CD14-positive monocyte (primary cell): ENCODE results near the gene STXBP4. TPM values are rescaled to one million over a fixed set of nuclear protein-coding genes. Genes with fewer than 3 reads are reported as not detected.

Source experiments
- DNase-seq, 3 donors: peaks; one replicate each; pipeline ENCODE4 v3.0.0-alpha.2; 2011 to 2022
- H2AFZ ChIP-seq: 2 replicates; pipeline ENCODE4 v1.6.0; 2012; ENCODE audit warnings: mild to moderate bottlenecking, low read depth, low read length, inconsistent platforms; ENCODE audit not compliant: insufficient read depth, poor library complexity, severe bottlenecking
- H3K27ac ChIP-seq, 2 donors: 1 replicate in 1 of 2; 2 replicates in 1 of 2; pipeline ENCODE4 v1.5.1; 2012 to 2013; ENCODE audit warnings: low read length in 2 of 2, control low read depth in 1 of 2, inconsistent platforms in 1 of 2, low read depth in 1 of 2, mild to moderate bottlenecking in 1 of 2
- H3K27me3 ChIP-seq, 2 donors: one replicate each; pipeline versions ENCODE4 v1.6.0 to v1.6.1; 2011 to 2013; ENCODE audit warnings: low read length in 2 of 2; ENCODE audit not compliant: control insufficient read depth in 2 of 2, insufficient read depth in 2 of 2
- H3K36me3 ChIP-seq, 2 donors: replicated peaks in 1 of 2; 1 replicate in 1 of 2; 2 replicates in 1 of 2; pipeline versions ENCODE4 v1.5.1 to v1.6.1; 2012 to 2013; ENCODE audit warnings: low read length in 2 of 2, control low read depth in 1 of 2, inconsistent platforms in 1 of 2, mild to moderate bottlenecking in 1 of 2; ENCODE audit not compliant: insufficient read depth in 2 of 2, control insufficient read depth in 1 of 2
- H3K4me1 ChIP-seq, 2 donors: 1 replicate in 1 of 2; 2 replicates in 1 of 2; pipeline versions ENCODE4 v1.5.1 to v1.6.1; 2012 to 2013; ENCODE audit warnings: low read length in 2 of 2, control low read depth in 1 of 2, inconsistent platforms in 1 of 2, mild to moderate bottlenecking in 1 of 2, moderate library complexity in 1 of 2; ENCODE audit not compliant: insufficient read depth in 2 of 2, control insufficient read depth in 1 of 2
- H3K4me2 ChIP-seq: replicated peaks from 2 replicates; pipeline ENCODE3; 2012; ENCODE audit warnings: low read length, moderate library complexity, mild to moderate bottlenecking; ENCODE audit not compliant: poor library complexity, severe bottlenecking; ENCODE audit errors: extremely low read depth
- H3K4me3 ChIP-seq, 3 experiments: fragments of 200-600 bp in 1 of 3; sonication (generic) in 1 of 3; replicated peaks in 1 of 3; 1 replicate in 2 of 3; 2 replicates in 1 of 3; pipeline ENCODE4 v1.5.1; 2011 to 2013; ENCODE audit warnings: low read length in 3 of 3, mild to moderate bottlenecking in 3 of 3, control low read depth in 2 of 3, low read depth in 2 of 3, inconsistent platforms in 1 of 3, moderate library complexity in 1 of 3
- H3K79me2 ChIP-seq: 2 replicates; pipeline ENCODE4 v1.6.0; 2012; ENCODE audit warnings: mild to moderate bottlenecking, control low read depth, inconsistent platforms, low read length, moderate library complexity; ENCODE audit not compliant: insufficient read depth
- H3K9ac ChIP-seq: 2 replicates; pipeline ENCODE4 v1.6.0; 2017; ENCODE audit warnings: low read length, mild to moderate bottlenecking; ENCODE audit not compliant: insufficient read depth, poor library complexity, severe bottlenecking
- H3K9me3 ChIP-seq, 2 donors: replicated peaks in 1 of 2; 1 replicate in 1 of 2; 2 replicates in 1 of 2; pipeline versions ENCODE4 v1.5.1 to v1.6.1; 2012 to 2013; ENCODE audit warnings: low read length in 2 of 2, control low read depth in 1 of 2; ENCODE audit not compliant: control insufficient read depth in 1 of 2, insufficient read depth in 1 of 2
- H4K20me1 ChIP-seq: 2 replicates; pipeline ENCODE4 v1.6.0; 2012; ENCODE audit warnings: mild to moderate bottlenecking, low read length, control low read depth, moderate library complexity; ENCODE audit not compliant: insufficient read depth
- H3K27ac Mint-ChIP-seq, 7 donors: one replicate each; pipeline ENCODE4 v1.8.0; 2020; ENCODE audit warnings: mild to moderate bottlenecking in 7 of 7, mixed read lengths in 7 of 7, moderate library complexity in 6 of 7, inconsistent platforms in 2 of 7
- H3K27me3 Mint-ChIP-seq, 3 donors: one replicate each; pipeline ENCODE4 v1.8.0; 2021 to 2022; ENCODE audit warnings: low read depth in 3 of 3, mild to moderate bottlenecking in 3 of 3, mixed read lengths in 3 of 3, moderate library complexity in 3 of 3, inconsistent platforms in 1 of 3
- H3K36me3 Mint-ChIP-seq, 2 donors: one replicate each; pipeline ENCODE4 v1.8.0; 2020; ENCODE audit warnings: mixed read lengths in 2 of 2, inconsistent platforms in 1 of 2, mild to moderate bottlenecking in 1 of 2
- H3K4me1 Mint-ChIP-seq: one replicate; pipeline ENCODE4 v1.8.0; 2020; ENCODE audit warnings: mild to moderate bottlenecking, mixed read lengths
- H3K4me3 Mint-ChIP-seq, 2 donors: one replicate each; pipeline ENCODE4 v1.8.0; 2020; ENCODE audit warnings: mild to moderate bottlenecking in 2 of 2, mixed read lengths in 2 of 2, moderate library complexity in 1 of 2
- H3K9me3 Mint-ChIP-seq, 7 donors: one replicate each; pipeline ENCODE4 v1.8.0; 2020 to 2022; ENCODE audit warnings: mixed read lengths in 7 of 7, mild to moderate bottlenecking in 6 of 7, moderate library complexity in 6 of 7, inconsistent platforms in 2 of 7
- CTCF ChIP-seq: fragments of 200-600 bp; IDR thresholded peaks from one replicate; pipeline ENCODE4 v1.8.0; 2022; ENCODE audit warnings: antibody characterized with exemption, mild to moderate bottlenecking
- WGBS: methylation state at CpG from one replicate; pipeline ENCODE4 v1.1.5; 2013; ENCODE audit warnings: missing lambda C conversion rate; ENCODE audit not compliant: insufficient coverage; 5-methylcytosine and 5-hydroxymethylcytosine counted together
- intact Hi-C, 2 donors: fragments of 100-400 bp; cut with micrococcal nuclease; formaldehyde crosslinking; loops; one replicate each; pipeline versions ENCODE4 v1.15.0 to v1.15.1; 2023
- polyA plus RNA-seq, 3 donors: library from polyadenylated mRNA; depleted of rRNA in 1 of 3; unstranded in 2 of 3; stranded (reverse) in 1 of 3; fragments of 300-500 nt in 2 of 3; fragments of >200 nt in 1 of 3; fragmentation: Illumina TruSeq in 2 of 3; gene quantifications; 1 replicate in 2 of 3; 2 replicates in 1 of 3; pipeline ENCODE4 v1.2.3, GENCODE V29; 2012 to 2021

The STXBP4 gene
- polyA plus RNA-seq, 3 donors = 0.27 to 1.8 (median 0.44) TPM

- Mint-ChIP-seq H3K36me3 (no peaks in the 10 kb centered on the region), H3K9me3 (no peaks in the 10 kb centered on the region)
- 100% methylated on average over 2 of the region's 3 CpGs for WGBS
Observed at GRCh38 chr17:54933921-54934320, 34.6 kb upstream of the STXBP4 start.

GRCh38 chr17:54935471-54935870 is 33.1 kb upstream of the STXBP4 start:
- Histone ChIP-seq H3K4me3 (no peak overlapping the region), H3K79me2 (no peaks in the 10 kb centered on the region), H3K4me1 (no peaks in the 10 kb centered on the region), H3K27ac (no peak overlapping the region), H3K4me2 (no peak overlapping the region), H3K9me3 (no peaks in the 10 kb centered on the region), H3K9ac (no peak overlapping the region), H3K27me3 (no peaks in the 10 kb centered on the region), H3K36me3 (no peaks in the 10 kb centered on the region), H2AFZ (no peak overlapping the region), H4K20me1 (no peaks in the 10 kb centered on the region)
- Mint-ChIP-seq H3K27me3 (no peaks in the 10 kb centered on the region), H3K27ac (no peak overlapping the region), H3K9me3 (no peaks in the 10 kb centered on the region), H3K4me3 (no peak overlapping the region), H3K36me3 (no peaks in the 10 kb centered on the region), H3K4me1 (no peaks in the 10 kb centered on the region)
- no peak for DNase-seq
- no CpG with 5 or more reads among the region's 5 CpGs for WGBS
- intact Hi-C loops = no loop called here
- no peak for TF ChIP-seq CTCF

More at GRCh38 chr17:54933921-54934320, 34.6 kb upstream of the STXBP4 start:
- Histone ChIP-seq H3K79me2 (no peaks in the 10 kb centered on the region), H3K9ac (no peak overlapping the region), H3K4me1 (no peaks in the 10 kb centered on the region), H3K9me3 (no peaks in the 10 kb centered on the region), H3K27me3 (no peaks in the 10 kb centered on the region), H3K36me3 (no peaks in the 10 kb centered on the region), H3K4me3 (no peak overlapping the region), H3K27ac (no peak overlapping the region), H3K4me2 (no peak overlapping the region), H2AFZ (no peak overlapping the region), H4K20me1 (no peaks in the 10 kb centered on the region)
- intact Hi-C loops = no loop called here
- Mint-ChIP-seq H3K27ac (no peak overlapping the region), H3K4me3 (no peak overlapping the region), H3K4me1 (peaks cover under 1% of the 10 kb centered on the region), H3K27me3 (no peaks in the 10 kb centered on the region)
- no peak for DNase-seq
- no peak for TF ChIP-seq CTCF
